HEK293 (cell line): ENCODE results near the gene MXRA5.

ENCODE experiments used
- CTCF ChIA-PET: fragments of 350-600 bp; formaldehyde crosslinking; extraction: SDS; loops from one replicate; lab custom pipeline; 2021; ENCODE audit warnings: antibody characterized with exemption; lab: Yijun Ruan, JAX
- POLR2A ChIA-PET: fragments of 300-600 bp; formaldehyde crosslinking; extraction: SDS; loops from one replicate; lab custom pipeline; 2020; ENCODE audit warnings: antibody characterized with exemption, inconsistent platforms; lab: Yijun Ruan, JAX
- H3K27ac ChIP-seq: fragments of 200-500 bp; sonication (Bioruptor generic); 2 replicates; pipeline ENCODE4 v1.5.1; 2014; ENCODE audit warnings: low read depth, low read length, control low read depth, inconsistent platforms; ENCODE audit errors: extremely low read depth
- H3K36me3 ChIP-seq, 2 experiments: fragments of 200-500 bp in 1 of 2; sonication (Bioruptor generic) in 1 of 2; 1 replicate in 1 of 2; 2 replicates in 1 of 2; pipeline ENCODE4 v1.5.1; 2014 to 2017; ENCODE audit warnings: inconsistent platforms in 2 of 2, low read length in 2 of 2; ENCODE audit not compliant: control insufficient read depth in 2 of 2, insufficient read depth in 1 of 2
- H3K4me1 ChIP-seq: fragments of 200-500 bp; sonication (Bioruptor generic); 2 replicates; pipeline ENCODE4 v1.5.1; 2014; ENCODE audit warnings: mild to moderate bottlenecking, low read length, inconsistent platforms; ENCODE audit not compliant: control insufficient read depth, insufficient read depth
- H3K4me3 ChIP-seq: 2 replicates; pipeline ENCODE4 v1.5.1; 2011; ENCODE audit warnings: low read depth, mild to moderate bottlenecking, control low read depth, low read length, moderate library complexity
- H3K9me3 ChIP-seq: fragments of 200-500 bp; sonication (Bioruptor generic); 2 replicates; pipeline ENCODE4 v1.5.1; 2014; ENCODE audit warnings: low read depth, low read length, inconsistent platforms; ENCODE audit not compliant: control insufficient read depth, insufficient read depth
- BCL11A ChIP-seq: fragments of 450-650 bp; formaldehyde crosslinking; IDR thresholded peaks from 2 replicates; pipeline ENCODE4 v1.5.1; 2016; ENCODE audit warnings: low read depth, missing biosample characterization, missing genetic modification characterization
- FEZF1 ChIP-seq: fragments of 450-650 bp; formaldehyde crosslinking; IDR thresholded peaks from 2 replicates; pipeline ENCODE4 v1.5.1; 2016; ENCODE audit warnings: missing biosample characterization, missing genetic modification characterization
- MEIS1 ChIP-seq: sonication (generic); formaldehyde crosslinking; IDR thresholded peaks from 2 replicates; pipeline ENCODE4 v1.8.1; 2022; ENCODE audit warnings: missing genetic modification reagents, mild to moderate bottlenecking, borderline replicate concordance
- OVOL3 ChIP-seq: fragments of 450-650 bp; formaldehyde crosslinking; IDR thresholded peaks from 2 replicates; pipeline ENCODE4 v1.5.1; 2016; ENCODE audit warnings: missing biosample characterization, missing genetic modification characterization
- SP3 ChIP-seq: fragments of 450-650 bp; formaldehyde crosslinking; IDR thresholded peaks from 2 replicates; pipeline ENCODE4 v1.5.1; 2016; ENCODE audit warnings: missing biosample characterization, missing genetic modification characterization
- TRIM28 ChIP-seq: IDR thresholded peaks from 2 replicates; pipeline ENCODE4 v1.6.1; 2011; ENCODE audit warnings: low read length, control low read depth, borderline replicate concordance
- ZBTB17 ChIP-seq: fragments of 450-650 bp; formaldehyde crosslinking; IDR thresholded peaks from 2 replicates; pipeline ENCODE4 v1.5.1; 2016; ENCODE audit warnings: missing biosample characterization, missing genetic modification characterization
- ZFHX2 ChIP-seq: fragments of 450-650 bp; formaldehyde crosslinking; conservative IDR thresholded peaks from 2 replicates; pipeline ENCODE4 v1.5.1; 2016; ENCODE audit warnings: missing biosample characterization, missing genetic modification characterization
- ZNF112 ChIP-seq: fragments of 450-650 bp; formaldehyde crosslinking; IDR thresholded peaks from 2 replicates; pipeline ENCODE4 v1.5.0; 2017; ENCODE audit warnings: missing biosample characterization, missing genetic modification characterization
- ZNF121 ChIP-seq: fragments of 450-650 bp; formaldehyde crosslinking; IDR thresholded peaks from 2 replicates; pipeline ENCODE4 v1.5.1; 2016; ENCODE audit warnings: missing biosample characterization, missing genetic modification characterization
- ZNF133 ChIP-seq: fragments of 450-650 bp; formaldehyde crosslinking; IDR thresholded peaks from 2 replicates; pipeline ENCODE4 v1.5.1; 2016; ENCODE audit warnings: missing biosample characterization, missing genetic modification characterization
- ZNF2 ChIP-seq: fragments of 450-650 bp; formaldehyde crosslinking; IDR thresholded peaks from 2 replicates; pipeline ENCODE4 v1.5.1; 2016; ENCODE audit warnings: missing biosample characterization, missing genetic modification characterization
- ZNF341 ChIP-seq: fragments of 450-650 bp; formaldehyde crosslinking; IDR thresholded peaks from 2 replicates; pipeline ENCODE4; 2016; ENCODE audit warnings: low read depth, missing biosample characterization, missing genetic modification characterization
- ZNF394 ChIP-seq: fragments of 450-650 bp; formaldehyde crosslinking; IDR thresholded peaks from 2 replicates; pipeline ENCODE4 v1.5.1; 2016; ENCODE audit warnings: missing biosample characterization, missing genetic modification characterization, mild to moderate bottlenecking, moderate library complexity, borderline replicate concordance
- ZNF416 ChIP-seq: fragments of 450-650 bp; formaldehyde crosslinking; IDR thresholded peaks from 2 replicates; pipeline ENCODE4 v1.5.1; 2016; ENCODE audit warnings: missing biosample characterization, missing genetic modification characterization
- ZNF510 ChIP-seq: fragments of 450-650 bp; formaldehyde crosslinking; IDR thresholded peaks from 2 replicates; pipeline ENCODE4 v1.5.1; 2018; ENCODE audit warnings: mild to moderate bottlenecking, missing genetic modification characterization, missing biosample characterization; ENCODE audit not compliant: insufficient replicate concordance
- ZNF629 ChIP-seq: fragments of 450-650 bp; formaldehyde crosslinking; IDR thresholded peaks from 2 replicates; pipeline ENCODE4 v1.5.1; 2017; ENCODE audit warnings: missing biosample characterization, missing genetic modification characterization
- ZNF654 ChIP-seq: fragments of 450-650 bp; formaldehyde crosslinking; IDR thresholded peaks from 2 replicates; pipeline ENCODE4 v1.5.1; 2016; ENCODE audit warnings: low read depth, missing biosample characterization, missing genetic modification characterization
- TF ChIP-seq, protein P1 (sequence below): fragments of 450-650 bp; formaldehyde crosslinking; IDR thresholded peaks from 2 replicates; pipeline ENCODE4 v1.5.1; 2016; ENCODE audit warnings: missing biosample characterization, missing genetic modification characterization
- TF ChIP-seq, protein P2 (sequence below): fragments of 450-650 bp; formaldehyde crosslinking; IDR thresholded peaks from 2 replicates; pipeline ENCODE4 v1.5.1; 2016; ENCODE audit warnings: missing biosample characterization, missing genetic modification characterization
- TF ChIP-seq, protein P3 (sequence below): fragments of 450-650 bp; formaldehyde crosslinking; IDR thresholded peaks from 2 replicates; pipeline ENCODE4 v1.5.1; 2016; ENCODE audit warnings: missing biosample characterization, missing genetic modification characterization, low read depth
- TF ChIP-seq, protein P4 (sequence below): fragments of 450-650 bp; formaldehyde crosslinking; IDR thresholded peaks from 2 replicates; pipeline ENCODE4; 2016; ENCODE audit warnings: missing biosample characterization, missing genetic modification characterization

MXRA5 gene

GRCh38 chrX:3293251-3293650 is 53.2 kb downstream of the MXRA5 start:
- Histone ChIP-seq H3K4me1 (no peaks in the 10 kb centered on the region), H3K4me3 (no peak overlapping the region), H3K9me3 (no peaks in the 10 kb centered on the region), H3K27ac (no peak overlapping the region), H3K36me3 (no peaks in the 10 kb centered on the region)
- CTCF ChIA-PET = no interaction called here
- POLR2A ChIA-PET = no interaction called here
- TF ChIP-seq, protein P1, sequence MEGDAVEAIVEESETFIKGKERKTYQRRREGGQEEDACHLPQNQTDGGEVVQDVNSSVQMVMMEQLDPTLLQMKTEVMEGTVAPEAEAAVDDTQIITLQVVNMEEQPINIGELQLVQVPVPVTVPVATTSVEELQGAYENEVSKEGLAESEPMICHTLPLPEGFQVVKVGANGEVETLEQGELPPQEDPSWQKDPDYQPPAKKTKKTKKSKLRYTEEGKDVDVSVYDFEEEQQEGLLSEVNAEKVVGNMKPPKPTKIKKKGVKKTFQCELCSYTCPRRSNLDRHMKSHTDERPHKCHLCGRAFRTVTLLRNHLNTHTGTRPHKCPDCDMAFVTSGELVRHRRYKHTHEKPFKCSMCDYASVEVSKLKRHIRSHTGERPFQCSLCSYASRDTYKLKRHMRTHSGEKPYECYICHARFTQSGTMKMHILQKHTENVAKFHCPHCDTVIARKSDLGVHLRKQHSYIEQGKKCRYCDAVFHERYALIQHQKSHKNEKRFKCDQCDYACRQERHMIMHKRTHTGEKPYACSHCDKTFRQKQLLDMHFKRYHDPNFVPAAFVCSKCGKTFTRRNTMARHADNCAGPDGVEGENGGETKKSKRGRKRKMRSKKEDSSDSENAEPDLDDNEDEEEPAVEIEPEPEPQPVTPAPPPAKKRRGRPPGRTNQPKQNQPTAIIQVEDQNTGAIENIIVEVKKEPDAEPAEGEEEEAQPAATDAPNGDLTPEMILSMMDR = no peak
- TF ChIP-seq ZNF629 (tag by site-specific recombination) (no peak), ZNF654 (tag by site-specific recombination) (no peak), ZNF394 (no peak), ZFHX2 (tag by site-specific recombination) (no peak), TRIM28 (no peak), ZNF416 (no peak), FEZF1 (no peak), ZBTB17 (tag by site-specific recombination) (no peak), ZNF112 (tag by site-specific recombination) (no peak), ZNF121 (tag by site-specific recombination) (no peak), ZNF2 (tag by site-specific recombination) (no peak), ZNF341 (tag by site-specific recombination) (no peak)
- TF ChIP-seq, protein P2, sequence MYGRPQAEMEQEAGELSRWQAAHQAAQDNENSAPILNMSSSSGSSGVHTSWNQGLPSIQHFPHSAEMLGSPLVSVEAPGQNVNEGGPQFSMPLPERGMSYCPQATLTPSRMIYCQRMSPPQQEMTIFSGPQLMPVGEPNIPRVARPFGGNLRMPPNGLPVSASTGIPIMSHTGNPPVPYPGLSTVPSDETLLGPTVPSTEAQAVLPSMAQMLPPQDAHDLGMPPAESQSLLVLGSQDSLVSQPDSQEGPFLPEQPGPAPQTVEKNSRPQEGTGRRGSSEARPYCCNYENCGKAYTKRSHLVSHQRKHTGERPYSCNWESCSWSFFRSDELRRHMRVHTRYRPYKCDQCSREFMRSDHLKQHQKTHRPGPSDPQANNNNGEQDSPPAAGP = no peak
- TF ChIP-seq, protein P3, sequence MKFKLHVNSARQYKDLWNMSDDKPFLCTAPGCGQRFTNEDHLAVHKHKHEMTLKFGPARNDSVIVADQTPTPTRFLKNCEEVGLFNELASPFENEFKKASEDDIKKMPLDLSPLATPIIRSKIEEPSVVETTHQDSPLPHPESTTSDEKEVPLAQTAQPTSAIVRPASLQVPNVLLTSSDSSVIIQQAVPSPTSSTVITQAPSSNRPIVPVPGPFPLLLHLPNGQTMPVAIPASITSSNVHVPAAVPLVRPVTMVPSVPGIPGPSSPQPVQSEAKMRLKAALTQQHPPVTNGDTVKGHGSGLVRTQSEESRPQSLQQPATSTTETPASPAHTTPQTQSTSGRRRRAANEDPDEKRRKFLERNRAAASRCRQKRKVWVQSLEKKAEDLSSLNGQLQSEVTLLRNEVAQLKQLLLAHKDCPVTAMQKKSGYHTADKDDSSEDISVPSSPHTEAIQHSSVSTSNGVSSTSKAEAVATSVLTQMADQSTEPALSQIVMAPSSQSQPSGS (tag by site-specific recombination) = no peak

GRCh38 chrX:3290561-3290960 is 55.9 kb downstream of the MXRA5 start:
- no peak for TF ChIP-seq BCL11A
- TF ChIP-seq ZNF133 = no peak
- TF ChIP-seq OVOL3 (tag by site-specific recombination) = no peak
- TF ChIP-seq SP3 = no peak
- no peak for TF ChIP-seq MEIS1 (CRISPR knock-in tag)
- Histone ChIP-seq H3K36me3 (no peaks in the 10 kb centered on the region), H3K27ac (no peak overlapping the region), H3K4me1 (no peaks in the 10 kb centered on the region), H3K9me3 (no peaks in the 10 kb centered on the region), H3K4me3 (no peak overlapping the region)
- POLR2A ChIA-PET = no interaction called here
- CTCF ChIA-PET = no interaction called here

DNA sequence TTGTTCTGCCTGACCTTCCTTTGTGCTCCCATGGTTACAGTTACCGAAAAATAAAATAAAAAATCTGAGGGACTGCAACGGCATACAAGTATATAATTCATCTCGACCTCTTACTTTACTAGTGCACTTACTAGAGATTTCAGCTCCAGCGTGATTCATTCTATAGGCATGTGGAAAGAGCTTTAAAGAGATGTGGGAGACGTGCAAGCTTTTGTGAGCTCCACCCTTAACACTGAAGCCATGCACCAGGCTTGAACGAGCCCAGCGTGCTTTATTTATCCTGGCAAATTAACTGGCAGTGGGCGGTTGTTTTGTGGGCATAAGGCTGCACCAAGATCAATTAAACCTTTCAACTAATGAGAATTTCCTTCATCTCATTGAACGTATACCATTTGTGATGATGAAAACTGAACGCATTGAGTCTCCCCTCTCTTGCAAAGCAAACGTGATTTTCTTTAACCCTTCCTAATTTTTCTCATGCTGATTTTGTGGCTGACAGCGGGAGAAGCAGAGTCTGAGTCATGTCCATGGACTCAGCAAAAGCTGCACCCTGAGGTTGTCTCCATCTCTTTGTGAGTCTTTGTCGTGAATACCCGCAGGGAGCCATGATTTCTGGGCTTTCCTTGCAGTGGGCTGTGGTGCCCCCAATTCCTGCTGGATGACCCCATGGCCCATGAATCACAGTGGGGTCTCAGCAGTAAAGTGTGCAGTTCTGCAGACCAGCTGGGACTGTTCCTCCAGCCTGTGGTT is 60.1 kb downstream of the MXRA5 start:
- CTCF ChIA-PET = no interaction called here
- H3K36me3 ChIP-seq = no peaks in the 10 kb centered on the region
- H3K4me3 ChIP-seq = no peak overlapping the region
- no peak overlapping the region for H3K27ac ChIP-seq
- no peak for TF ChIP-seq ZNF510 (tag by site-specific recombination)
- TF ChIP-seq, protein P4, sequence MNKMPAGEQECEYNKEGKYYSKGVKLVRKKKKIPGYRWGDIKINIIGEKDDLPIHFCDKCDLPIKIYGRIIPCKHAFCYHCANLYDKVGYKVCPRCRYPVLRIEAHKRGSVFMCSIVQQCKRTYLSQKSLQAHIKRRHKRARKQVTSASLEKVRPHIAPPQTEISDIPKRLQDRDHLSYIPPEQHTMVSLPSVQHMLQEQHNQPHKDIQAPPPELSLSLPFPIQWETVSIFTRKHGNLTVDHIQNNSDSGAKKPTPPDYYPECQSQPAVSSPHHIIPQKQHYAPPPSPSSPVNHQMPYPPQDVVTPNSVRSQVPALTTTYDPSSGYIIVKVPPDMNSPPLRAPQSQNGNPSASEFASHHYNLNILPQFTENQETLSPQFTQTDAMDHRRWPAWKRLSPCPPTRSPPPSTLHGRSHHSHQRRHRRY = no peak
- no peaks in the 10 kb centered on the region for H3K9me3 ChIP-seq
- no peaks in the 10 kb centered on the region for H3K4me1 ChIP-seq
- POLR2A ChIA-PET = no interaction called here
